GM12874 (cell line): ENCODE data around the gene EIF2S3B.

Experiments used
- CTCF ChIP-seq: IDR thresholded peaks from 2 replicates; pipeline ENCODE4 v1.5.1; 2011; ENCODE audit warnings: low read depth, mild to moderate bottlenecking, control low read depth, low read length, moderate library complexity; ENCODE audit not compliant: insufficient read depth

Gene EIF2S3B

DNA sequence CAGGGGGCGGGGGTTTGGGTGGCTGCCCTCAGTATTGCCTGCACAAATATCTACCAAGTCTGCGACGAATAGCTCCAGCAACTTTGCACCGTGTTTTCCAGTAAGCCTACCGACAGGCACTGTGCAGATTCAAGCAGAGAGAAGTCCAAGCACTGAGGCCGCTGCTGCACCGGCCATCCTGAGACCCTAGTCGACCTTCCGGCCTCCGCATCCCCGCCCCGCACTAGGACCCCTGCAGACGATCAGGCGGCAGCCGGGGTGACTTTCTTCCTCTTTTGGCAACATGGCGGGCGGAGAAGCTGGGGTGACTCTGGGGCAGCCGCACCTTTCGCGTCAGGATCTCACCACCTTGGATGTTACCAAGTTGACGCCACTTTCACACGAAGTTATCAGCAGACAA lies at the start of gene EIF2S3B:
Gene EIF2S3B, plus strand, starts transcription at position 271 of the 400 bp plus-strand sequence. Its CDS starts 13 bp downstream, at position 284.
- no peak for TF ChIP-seq CTCF

DNA sequence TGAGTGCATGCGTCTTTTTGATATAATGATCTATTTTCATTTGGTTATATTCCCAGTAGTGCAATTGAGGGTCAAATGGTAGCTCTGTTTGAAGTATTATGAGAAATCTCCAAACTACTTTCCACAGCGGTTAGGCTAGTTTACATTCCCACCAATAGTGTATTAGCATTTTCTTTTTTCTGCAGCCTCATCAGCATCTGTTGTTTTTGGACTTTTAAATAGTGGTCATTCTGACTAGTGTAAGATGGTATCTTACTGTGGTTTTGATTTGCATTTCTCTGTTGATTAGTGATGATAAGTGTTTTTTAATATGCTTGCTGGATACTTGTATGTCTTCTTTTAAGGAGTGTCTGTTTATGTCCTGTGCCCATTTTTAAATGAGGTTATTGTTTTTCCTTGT lies 48.8 kb upstream of the EIF2S3B start:
- TF ChIP-seq CTCF, result no peak

GRCh38 chr12:10457760-10458159 lies 47.9 kb upstream of the EIF2S3B start:
- TF ChIP-seq CTCF, result no peak

DNA sequence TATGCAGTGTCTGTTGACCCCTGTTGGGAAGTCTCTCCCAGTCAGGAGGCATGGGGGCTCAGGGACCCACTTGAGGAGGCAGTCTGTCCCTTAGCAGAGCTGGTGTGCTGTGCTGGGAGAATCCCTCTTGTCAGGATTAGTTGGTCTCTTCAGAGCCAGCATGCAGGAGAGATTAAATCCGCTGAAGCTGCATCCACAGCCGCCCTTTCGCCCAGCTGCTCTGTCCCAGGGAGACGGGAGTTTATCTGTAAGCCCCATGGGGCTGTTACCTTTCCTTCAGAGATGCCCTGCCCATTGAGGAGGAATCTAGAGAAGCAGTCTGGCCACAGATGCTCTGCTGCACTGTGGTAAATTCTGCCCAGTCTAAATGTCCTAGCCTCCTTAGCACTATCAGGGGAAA lies 39.4 kb upstream of the EIF2S3B start:
- TF ChIP-seq CTCF, result no peak

GRCh38 chr12:10469701-10470100 lies 36.0 kb upstream of the EIF2S3B start:
- no peak for TF ChIP-seq CTCF

GRCh38 chr12:10491766-10492165 lies 13.9 kb upstream of the EIF2S3B start:
- no peak for TF ChIP-seq CTCF

- TF ChIP-seq CTCF, result no peak
Measured at GRCh38 chr12:10497602-10498001, 8.1 kb upstream of the EIF2S3B start.

- TF ChIP-seq CTCF, result no peak
Measured at GRCh38 chr12:10498042-10498441, 7.6 kb upstream of the EIF2S3B start.
